Mucosa of rectum (tissue), 2 donors: Measurements from ENCODE around the gene IPO8.

Source experiments
- H3K27ac ChIP-seq, 2 donors: one replicate each; pipeline ENCODE4 v1.7.0; 2013; ENCODE audit warnings: inconsistent platforms in 2 of 2, low read depth in 2 of 2, low read length in 2 of 2
- H3K27me3 ChIP-seq, 2 donors: one replicate each; pipeline ENCODE4 v1.7.0; 2013; ENCODE audit warnings: low read length in 2 of 2; ENCODE audit not compliant: control insufficient read depth in 2 of 2, insufficient read depth in 2 of 2
- H3K36me3 ChIP-seq, 2 donors: one replicate each; pipeline ENCODE4 v1.7.0; 2013; ENCODE audit warnings: low read length in 2 of 2; ENCODE audit not compliant: control insufficient read depth in 2 of 2, insufficient read depth in 2 of 2
- H3K4me1 ChIP-seq, 2 donors: one replicate each; pipeline ENCODE4 v1.7.0; 2013; ENCODE audit warnings: low read length in 2 of 2, mild to moderate bottlenecking in 1 of 2; ENCODE audit not compliant: control insufficient read depth in 2 of 2, insufficient read depth in 2 of 2
- H3K4me3 ChIP-seq, 2 donors: one replicate each; pipeline ENCODE4 v1.7.0; 2013; ENCODE audit warnings: low read length in 2 of 2
- H3K9ac ChIP-seq, 2 donors: one replicate each; pipeline ENCODE4 v1.7.0; 2013; ENCODE audit warnings: low read length in 2 of 2, low read depth in 1 of 2, mild to moderate bottlenecking in 1 of 2
- H3K9me3 ChIP-seq, 2 donors: one replicate each; pipeline ENCODE4 v1.7.0; 2013; ENCODE audit warnings: low read length in 2 of 2; ENCODE audit not compliant: control insufficient read depth in 2 of 2
- donor health status: healthy.
- donor health status: Normal muscosa, but diverticular disease.

The IPO8 gene

GRCh38 chr12:30691122-30691879, 4.4 kb downstream of the IPO8 start:
- no peak overlapping the region for H3K4me3 ChIP-seq
- no peak overlapping the region for H3K27ac ChIP-seq
- no peaks in the 10 kb centered on the region for H3K27me3 ChIP-seq
- H3K4me1 ChIP-seq: peaks cover 5 to 20% of the 10 kb centered on the region in 2 donors
- no peak overlapping the region for H3K9ac ChIP-seq
- peaks cover 0 to 3% of the 10 kb centered on the region in 2 donors for H3K36me3 ChIP-seq
- no peaks in the 10 kb centered on the region for H3K9me3 ChIP-seq

- H3K36me3 ChIP-seq: peaks cover 4 to 6% of the 10 kb centered on the region in 2 donors
- H3K4me3 ChIP-seq: no peak overlapping the region
- H3K27me3 ChIP-seq: no peaks in the 10 kb centered on the region
- H3K27ac ChIP-seq: no peak overlapping the region
- H3K9me3 ChIP-seq: no peaks in the 10 kb centered on the region
- no peak overlapping the region for H3K9ac ChIP-seq
- peaks cover 0 to under 1% of the 10 kb centered on the region in 2 donors for H3K4me1 ChIP-seq
Measured at GRCh38 chr12:30687265-30687986, 8.2 kb downstream of the IPO8 start.

GRCh38 chr12:30679241-30679640, 16.4 kb downstream of the IPO8 start:
- H3K27ac ChIP-seq: no peak overlapping the region
- H3K4me1 ChIP-seq: no peaks in the 10 kb centered on the region
- H3K9me3 ChIP-seq: no peaks in the 10 kb centered on the region
- H3K27me3 ChIP-seq: no peaks in the 10 kb centered on the region
- H3K9ac ChIP-seq: no peak overlapping the region
- no peak overlapping the region for H3K4me3 ChIP-seq
- H3K36me3 ChIP-seq: peaks cover 23 to 31% of the 10 kb centered on the region in 2 donors

- H3K27ac ChIP-seq: no peak overlapping the region
- H3K36me3 ChIP-seq: peaks cover 23 to 38% of the 10 kb centered on the region in 2 donors
- no peak overlapping the region for H3K9ac ChIP-seq
- H3K9me3 ChIP-seq: no peaks in the 10 kb centered on the region
- H3K27me3 ChIP-seq: no peaks in the 10 kb centered on the region
- H3K4me3 ChIP-seq: no peak overlapping the region
- no peaks in the 10 kb centered on the region for H3K4me1 ChIP-seq
Measured at GRCh38 chr12:30678221-30678620, 17.4 kb downstream of the IPO8 start.

GRCh38 chr12:30661210-30661609, 34.5 kb downstream of the IPO8 start:
- Histone ChIP-seq H3K27ac (no peak overlapping the region), H3K4me1 (no peaks in the 10 kb centered on the region), H3K27me3 (no peaks in the 10 kb centered on the region), H3K4me3 (no peak overlapping the region), H3K9me3 (no peaks in the 10 kb centered on the region), H3K9ac (no peak overlapping the region), H3K36me3 (peaks cover 30 to 34% of the 10 kb centered on the region in 2 donors)

GRCh38 chr12:30652034-30652696, 43.5 kb downstream of the IPO8 start:
- Histone ChIP-seq H3K4me3 (no peak overlapping the region), H3K36me3 (peaks cover 23% of the 10 kb centered on the region in 2 donors), H3K4me1 (no peaks in the 10 kb centered on the region)

GRCh38 chr12:30646821-30647220, 48.8 kb downstream of the IPO8 start:
- Histone ChIP-seq H3K27ac (no peak overlapping the region), H3K4me3 (no peak overlapping the region), H3K9me3 (no peaks in the 10 kb centered on the region), H3K4me1 (no peaks in the 10 kb centered on the region), H3K9ac (no peak overlapping the region), H3K27me3 (no peaks in the 10 kb centered on the region), H3K36me3 (peaks cover 15 to 17% of the 10 kb centered on the region in 2 donors)

More at GRCh38 chr12:30652034-30652696, 43.5 kb downstream of the IPO8 start:
- Histone ChIP-seq H3K27ac (no peak overlapping the region), H3K27me3 (no peaks in the 10 kb centered on the region), H3K9ac (no peak overlapping the region), H3K9me3 (no peaks in the 10 kb centered on the region)

- H3K27me3 ChIP-seq: no peaks in the 10 kb centered on the region
- no peaks in the 10 kb centered on the region for H3K9me3 ChIP-seq
- peaks cover 17 to 18% of the 10 kb centered on the region in 2 donors for H3K36me3 ChIP-seq
- H3K4me1 ChIP-seq: no peaks in the 10 kb centered on the region
- no peak overlapping the region for H3K27ac ChIP-seq
- H3K9ac ChIP-seq: no peak overlapping the region
- H3K4me3 ChIP-seq: no peak overlapping the region
Measured at GRCh38 chr12:30643366-30643765, 52.3 kb downstream of the IPO8 start.

- H3K36me3 ChIP-seq: peaks cover 34 to 40% of the 10 kb centered on the region in 2 donors
- no peaks in the 10 kb centered on the region for H3K27me3 ChIP-seq
- H3K9ac ChIP-seq: no peak overlapping the region
- no peaks in the 10 kb centered on the region for H3K9me3 ChIP-seq
- no peak overlapping the region for H3K27ac ChIP-seq
- no peaks in the 10 kb centered on the region for H3K4me1 ChIP-seq
- no peak overlapping the region for H3K4me3 ChIP-seq
Measured at GRCh38 chr12:30640392-30640791, 55.3 kb downstream of the IPO8 start.

- no peak overlapping the region for H3K27ac ChIP-seq
- no peaks in the 10 kb centered on the region for H3K27me3 ChIP-seq
- H3K36me3 ChIP-seq: peaks cover 45 to 56% of the 10 kb centered on the region in 2 donors
Measured at GRCh38 chr12:30635385-30635784, 60.3 kb downstream of the IPO8 start.

More at GRCh38 chr12:30635385-30635784, 60.3 kb downstream of the IPO8 start:
- Histone ChIP-seq H3K9me3 (no peaks in the 10 kb centered on the region), H3K4me3 (no peak overlapping the region), H3K4me1 (no peaks in the 10 kb centered on the region), H3K9ac (no peak overlapping the region)
